ENCODE measurements around the gene ENTHD1.

ENTHD1 gene

DNA sequence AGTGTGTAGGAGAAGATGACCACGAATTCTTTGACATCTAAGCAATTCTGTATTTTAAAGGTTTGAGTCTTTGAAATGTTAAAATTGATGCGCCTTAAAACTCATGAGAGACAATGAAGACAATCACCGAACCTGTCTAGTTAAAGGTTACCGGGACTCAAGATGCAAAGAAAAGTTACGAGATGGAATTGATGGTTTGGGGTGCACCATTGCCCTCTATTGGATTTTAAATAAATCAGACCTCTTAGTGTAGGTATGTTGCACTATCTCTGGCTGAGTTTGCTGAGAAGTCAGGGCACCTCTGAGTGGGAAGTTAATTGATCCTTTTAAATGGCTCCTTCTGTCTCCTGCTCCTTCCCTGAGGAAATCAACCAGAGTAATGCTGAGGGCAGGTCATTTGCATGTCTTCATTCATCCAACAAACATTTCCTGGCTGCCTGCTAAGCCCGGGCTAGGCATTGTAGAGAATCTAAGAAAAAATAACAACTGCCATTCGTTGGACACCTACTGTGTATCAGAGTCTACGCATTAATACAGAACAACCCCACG, 47.3 kb upstream of the ENTHD1 start:
- TF ChIP-seq YY1 (IDR thresholded peaks at IDR 0.05; ENCODE audit: low read depth) (no peak), TCF12 (IDR thresholded peaks at IDR 0.05; ENCODE audit: low read depth) (no peak), RAD21 (IDR thresholded peaks at IDR 0.05; ENCODE audit: low read depth) (no peak), ZBTB7A (IDR thresholded peaks at IDR 0.05; ENCODE audit: low read depth) (no peak), NFIC (IDR thresholded peaks at IDR 0.05) (no peak), TEAD4 (IDR thresholded peaks at IDR 0.05) (no peak), TAF1 (IDR thresholded peaks at IDR 0.05; ENCODE audit: low read depth) (no peak), CREB1 (IDR thresholded peaks at IDR 0.05; ENCODE audit: low read depth) (no peak), EP300 (IDR thresholded peaks at IDR 0.05; ENCODE audit: borderline replicate concordance) (no peak), EGR1 (IDR thresholded peaks at IDR 0.05) (no peak), CEBPB (IDR thresholded peaks at IDR 0.05) (no peak)
- TF ChIP-seq, protein P1, sequence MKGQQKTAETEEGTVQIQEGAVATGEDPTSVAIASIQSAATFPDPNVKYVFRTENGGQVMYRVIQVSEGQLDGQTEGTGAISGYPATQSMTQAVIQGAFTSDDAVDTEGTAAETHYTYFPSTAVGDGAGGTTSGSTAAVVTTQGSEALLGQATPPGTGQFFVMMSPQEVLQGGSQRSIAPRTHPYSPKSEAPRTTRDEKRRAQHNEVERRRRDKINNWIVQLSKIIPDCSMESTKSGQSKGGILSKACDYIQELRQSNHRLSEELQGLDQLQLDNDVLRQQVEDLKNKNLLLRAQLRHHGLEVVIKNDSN (IDR thresholded peaks at IDR 0.05): no peak
- TF ChIP-seq, protein P2, sequence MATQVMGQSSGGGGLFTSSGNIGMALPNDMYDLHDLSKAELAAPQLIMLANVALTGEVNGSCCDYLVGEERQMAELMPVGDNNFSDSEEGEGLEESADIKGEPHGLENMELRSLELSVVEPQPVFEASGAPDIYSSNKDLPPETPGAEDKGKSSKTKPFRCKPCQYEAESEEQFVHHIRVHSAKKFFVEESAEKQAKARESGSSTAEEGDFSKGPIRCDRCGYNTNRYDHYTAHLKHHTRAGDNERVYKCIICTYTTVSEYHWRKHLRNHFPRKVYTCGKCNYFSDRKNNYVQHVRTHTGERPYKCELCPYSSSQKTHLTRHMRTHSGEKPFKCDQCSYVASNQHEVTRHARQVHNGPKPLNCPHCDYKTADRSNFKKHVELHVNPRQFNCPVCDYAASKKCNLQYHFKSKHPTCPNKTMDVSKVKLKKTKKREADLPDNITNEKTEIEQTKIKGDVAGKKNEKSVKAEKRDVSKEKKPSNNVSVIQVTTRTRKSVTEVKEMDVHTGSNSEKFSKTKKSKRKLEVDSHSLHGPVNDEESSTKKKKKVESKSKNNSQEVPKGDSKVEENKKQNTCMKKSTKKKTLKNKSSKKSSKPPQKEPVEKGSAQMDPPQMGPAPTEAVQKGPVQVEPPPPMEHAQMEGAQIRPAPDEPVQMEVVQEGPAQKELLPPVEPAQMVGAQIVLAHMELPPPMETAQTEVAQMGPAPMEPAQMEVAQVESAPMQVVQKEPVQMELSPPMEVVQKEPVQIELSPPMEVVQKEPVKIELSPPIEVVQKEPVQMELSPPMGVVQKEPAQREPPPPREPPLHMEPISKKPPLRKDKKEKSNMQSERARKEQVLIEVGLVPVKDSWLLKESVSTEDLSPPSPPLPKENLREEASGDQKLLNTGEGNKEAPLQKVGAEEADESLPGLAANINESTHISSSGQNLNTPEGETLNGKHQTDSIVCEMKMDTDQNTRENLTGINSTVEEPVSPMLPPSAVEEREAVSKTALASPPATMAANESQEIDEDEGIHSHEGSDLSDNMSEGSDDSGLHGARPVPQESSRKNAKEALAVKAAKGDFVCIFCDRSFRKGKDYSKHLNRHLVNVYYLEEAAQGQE (IDR thresholded peaks at IDR 0.05; ENCODE audit: low read depth): no peak
- TF ChIP-seq, protein P3, sequence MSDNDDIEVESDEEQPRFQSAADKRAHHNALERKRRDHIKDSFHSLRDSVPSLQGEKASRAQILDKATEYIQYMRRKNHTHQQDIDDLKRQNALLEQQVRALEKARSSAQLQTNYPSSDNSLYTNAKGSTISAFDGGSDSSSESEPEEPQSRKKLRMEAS (IDR thresholded peaks at IDR 0.05): no peak

DNA sequence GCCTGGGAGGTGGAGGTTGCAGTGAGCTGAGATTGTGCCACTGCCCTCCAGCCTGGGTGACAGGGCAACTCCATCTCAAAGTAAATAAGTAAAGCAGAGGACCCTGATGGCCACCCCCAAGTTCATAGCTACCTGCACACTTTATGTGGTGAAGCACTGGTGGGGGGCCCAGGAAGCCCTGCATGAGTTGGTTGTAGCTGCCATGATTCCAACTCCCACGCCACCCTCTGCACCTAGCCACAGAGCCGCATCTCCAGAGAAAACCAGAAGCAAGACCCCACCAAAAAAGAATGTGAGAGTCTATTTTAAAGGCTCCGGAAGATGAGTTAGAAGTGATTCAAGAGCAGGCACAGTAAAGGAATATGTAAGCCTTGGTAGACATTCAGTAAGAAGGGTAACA, 46.3 kb upstream of the ENTHD1 start:
- no peak for TF ChIP-seq NFIC (IDR thresholded peaks at IDR 0.05)
- no peak for TF ChIP-seq EP300 (IDR thresholded peaks at IDR 0.05; ENCODE audit: borderline replicate concordance)
- TF ChIP-seq EGR1 (IDR thresholded peaks at IDR 0.05): no peak
- no peak for TF ChIP-seq YY1 (IDR thresholded peaks at IDR 0.05; ENCODE audit: low read depth)
- TF ChIP-seq FOXM1 (IDR thresholded peaks at IDR 0.05; ENCODE audit: borderline replicate concordance, low read depth): no peak
- no peak for TF ChIP-seq RAD21 (IDR thresholded peaks at IDR 0.05; ENCODE audit: low read depth)
- TF ChIP-seq CREB1 (IDR thresholded peaks at IDR 0.05; ENCODE audit: low read depth): no peak
- no peak for TF ChIP-seq TEAD4 (IDR thresholded peaks at IDR 0.05)
- TF ChIP-seq, protein P1 (IDR thresholded peaks at IDR 0.05): no peak
- TF ChIP-seq, protein P2 (IDR thresholded peaks at IDR 0.05; ENCODE audit: low read depth): no peak

- TF ChIP-seq ZBTB7A (IDR thresholded peaks at IDR 0.05; ENCODE audit: low read depth): no peak
- no peak for TF ChIP-seq RAD21 (IDR thresholded peaks at IDR 0.05; ENCODE audit: low read depth)
- TF ChIP-seq, protein P1 (IDR thresholded peaks at IDR 0.05): no peak
- TF ChIP-seq EGR1 (IDR thresholded peaks at IDR 0.05): no peak
- TF ChIP-seq TCF12 (IDR thresholded peaks at IDR 0.05; ENCODE audit: low read depth): no peak
- no peak for TF ChIP-seq EP300 (IDR thresholded peaks at IDR 0.05; ENCODE audit: borderline replicate concordance)
- no peak for TF ChIP-seq TAF1 (IDR thresholded peaks at IDR 0.05; ENCODE audit: low read depth)
- TF ChIP-seq NFIC (IDR thresholded peaks at IDR 0.05): no peak
- TF ChIP-seq, protein P2 (IDR thresholded peaks at IDR 0.05; ENCODE audit: low read depth): no peak
- TF ChIP-seq TEAD4 (IDR thresholded peaks at IDR 0.05): no peak
- no peak for TF ChIP-seq FOXM1 (IDR thresholded peaks at IDR 0.05; ENCODE audit: borderline replicate concordance, low read depth)
- no peak for TF ChIP-seq CEBPB (IDR thresholded peaks at IDR 0.05)
- TF ChIP-seq, protein P3 (IDR thresholded peaks at IDR 0.05): no peak
- TF ChIP-seq CREB1 (IDR thresholded peaks at IDR 0.05; ENCODE audit: low read depth): no peak
- TF ChIP-seq YY1 (IDR thresholded peaks at IDR 0.05; ENCODE audit: low read depth): no peak
These were observed 45.0 kb upstream of the ENTHD1 start for GRCh38 chr22:39938509-39939111.
